Osteocyte (in vitro differentiated cells): ENCODE data around the gene SHISA7. TPM values are rescaled to one million over a fixed set of nuclear protein-coding genes. Genes with fewer than 3 reads are reported as not detected.

Experiments
- DNase-seq: peaks from one replicate; pipeline ENCODE4 v3.0.0; 2021; ENCODE audit warnings: mixed read lengths; ENCODE audit not compliant: unreplicated experiment; ENCODE audit errors: extremely low spot score
- H3K27ac Mint-ChIP-seq: one replicate; pipeline ENCODE4 v1.8.0; 2021; ENCODE audit warnings: mild to moderate bottlenecking, mixed read lengths; ENCODE audit not compliant: unreplicated experiment
- H3K27me3 Mint-ChIP-seq: one replicate; pipeline ENCODE4 v1.8.0; 2021; ENCODE audit warnings: mixed read lengths; ENCODE audit not compliant: unreplicated experiment
- H3K36me3 Mint-ChIP-seq: one replicate; pipeline ENCODE4 v1.8.0; 2021; ENCODE audit warnings: mixed read lengths; ENCODE audit not compliant: unreplicated experiment
- H3K4me1 Mint-ChIP-seq: one replicate; pipeline ENCODE4 v1.8.0; 2021; ENCODE audit warnings: mixed read lengths; ENCODE audit not compliant: unreplicated experiment
- H3K4me3 Mint-ChIP-seq: one replicate; pipeline ENCODE4 v1.8.0; 2021; ENCODE audit warnings: mild to moderate bottlenecking, moderate library complexity, mixed read lengths; ENCODE audit not compliant: unreplicated experiment
- H3K9me3 Mint-ChIP-seq: one replicate; pipeline ENCODE4 v1.8.0; 2021; ENCODE audit warnings: mixed read lengths; ENCODE audit not compliant: unreplicated experiment
- total RNA-seq: library from RNA; stranded (reverse); gene quantifications from 2 replicates; pipeline ENCODE4 v1.2.1, GENCODE V29; 2021
- TF ChIP-seq, protein P1 (sequence below): fragments of 200-600 bp; sonication (generic); IDR thresholded peaks from 2 replicates; pipeline ENCODE4 v1.5.0; 2021; ENCODE audit warnings: antibody characterized with exemption, mild to moderate bottlenecking, moderate library complexity

SHISA7 gene
- total RNA-seq, 1 donor from 2014 or later, result not detected

DNA sequence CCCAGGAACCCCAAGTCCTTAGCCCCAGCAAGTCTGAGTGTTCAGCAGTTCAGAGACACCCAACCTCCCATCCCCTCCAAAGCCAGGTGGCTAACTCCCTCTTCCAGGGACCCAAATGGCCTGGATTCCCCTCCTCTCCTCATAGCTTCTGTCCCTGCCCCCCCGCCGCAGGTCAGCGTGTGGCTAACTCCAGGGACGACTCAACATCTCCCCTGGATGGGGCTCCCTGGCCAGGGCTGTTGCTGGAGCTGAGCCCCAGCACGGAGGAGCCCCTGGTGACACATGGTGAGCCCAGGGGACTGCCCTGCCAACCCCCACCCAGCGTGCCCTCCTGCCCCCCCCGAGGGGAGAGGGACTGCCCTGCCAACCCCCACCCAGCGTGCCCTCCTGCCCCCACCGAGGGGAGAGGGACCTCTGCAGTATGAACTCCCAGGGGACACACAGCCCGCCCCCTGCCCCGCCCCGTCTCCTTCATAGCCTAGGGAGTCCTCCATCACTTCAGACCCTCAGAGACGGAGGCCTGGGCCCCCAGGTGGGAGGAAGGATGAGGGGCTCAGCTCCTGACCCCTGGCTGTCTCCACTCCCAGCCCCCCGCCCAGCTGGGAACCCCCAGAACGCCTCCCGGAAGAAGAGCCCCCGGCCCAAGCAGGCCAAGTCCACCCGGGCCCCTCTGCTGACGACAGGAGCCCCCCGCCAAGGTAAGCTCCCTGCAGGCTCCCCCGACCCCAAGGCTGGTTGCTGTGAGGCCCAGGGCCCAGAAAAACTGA lies 46.8 kb upstream of the SHISA7 start:
- H3K27ac Mint-ChIP-seq, result no peak overlapping the region
- H3K9me3 Mint-ChIP-seq, result no peaks in the 10 kb centered on the region
- no peak for DNase-seq

DNA sequence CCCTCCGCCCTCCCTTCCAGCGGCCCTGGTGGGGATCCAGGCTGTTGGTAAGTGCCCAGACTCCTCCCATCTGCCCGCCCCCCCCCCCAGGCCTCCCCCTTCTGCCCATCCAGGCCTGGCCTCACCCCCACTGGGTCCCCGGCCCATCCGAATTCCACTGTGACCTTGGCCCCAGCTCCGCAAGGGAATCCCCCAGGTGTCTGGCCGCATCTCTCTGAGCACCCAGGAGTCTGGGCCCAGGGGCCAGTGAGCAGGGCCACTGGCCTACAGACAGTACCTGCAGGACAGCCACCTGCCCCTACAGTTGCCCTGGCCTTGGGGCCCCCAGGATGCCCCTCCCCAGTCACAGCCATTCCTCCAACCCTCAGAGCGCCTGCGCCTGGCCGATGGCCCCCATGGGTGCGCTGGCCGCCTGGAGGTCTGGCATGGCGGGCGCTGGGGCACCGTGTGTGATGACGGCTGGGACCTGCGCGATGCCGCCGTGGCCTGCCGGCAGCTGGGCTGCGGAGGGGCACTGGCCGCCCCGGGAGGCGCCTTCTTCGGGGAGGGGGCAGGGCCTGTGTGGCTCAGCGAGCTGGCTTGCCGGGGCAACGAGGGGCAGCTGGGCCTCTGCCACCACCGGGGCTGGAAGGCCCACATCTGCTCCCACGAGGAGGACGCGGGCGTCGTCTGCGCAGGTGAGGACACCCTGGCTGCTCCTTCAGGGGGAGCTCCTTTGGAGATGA lies 46.0 kb upstream of the SHISA7 start:
- Mint-ChIP-seq H3K27ac (no peak overlapping the region), H3K27me3 (no peaks in the 10 kb centered on the region), H3K36me3 (no peaks in the 10 kb centered on the region), H3K4me1 (peaks cover 43% of the 10 kb centered on the region), H3K4me3 (no peak overlapping the region), H3K9me3 (no peaks in the 10 kb centered on the region)
- no peak for DNase-seq
- TF ChIP-seq, protein P1, sequence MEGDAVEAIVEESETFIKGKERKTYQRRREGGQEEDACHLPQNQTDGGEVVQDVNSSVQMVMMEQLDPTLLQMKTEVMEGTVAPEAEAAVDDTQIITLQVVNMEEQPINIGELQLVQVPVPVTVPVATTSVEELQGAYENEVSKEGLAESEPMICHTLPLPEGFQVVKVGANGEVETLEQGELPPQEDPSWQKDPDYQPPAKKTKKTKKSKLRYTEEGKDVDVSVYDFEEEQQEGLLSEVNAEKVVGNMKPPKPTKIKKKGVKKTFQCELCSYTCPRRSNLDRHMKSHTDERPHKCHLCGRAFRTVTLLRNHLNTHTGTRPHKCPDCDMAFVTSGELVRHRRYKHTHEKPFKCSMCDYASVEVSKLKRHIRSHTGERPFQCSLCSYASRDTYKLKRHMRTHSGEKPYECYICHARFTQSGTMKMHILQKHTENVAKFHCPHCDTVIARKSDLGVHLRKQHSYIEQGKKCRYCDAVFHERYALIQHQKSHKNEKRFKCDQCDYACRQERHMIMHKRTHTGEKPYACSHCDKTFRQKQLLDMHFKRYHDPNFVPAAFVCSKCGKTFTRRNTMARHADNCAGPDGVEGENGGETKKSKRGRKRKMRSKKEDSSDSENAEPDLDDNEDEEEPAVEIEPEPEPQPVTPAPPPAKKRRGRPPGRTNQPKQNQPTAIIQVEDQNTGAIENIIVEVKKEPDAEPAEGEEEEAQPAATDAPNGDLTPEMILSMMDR, result no peak

More for the DNA sequence above, 46.8 kb upstream of the SHISA7 start:
- no peak overlapping the region for H3K4me3 Mint-ChIP-seq
- no peaks in the 10 kb centered on the region for H3K27me3 Mint-ChIP-seq
- H3K36me3 Mint-ChIP-seq, result no peaks in the 10 kb centered on the region
- TF ChIP-seq, protein P1, result no peak
- H3K4me1 Mint-ChIP-seq, result peaks cover 46% of the 10 kb centered on the region

DNA sequence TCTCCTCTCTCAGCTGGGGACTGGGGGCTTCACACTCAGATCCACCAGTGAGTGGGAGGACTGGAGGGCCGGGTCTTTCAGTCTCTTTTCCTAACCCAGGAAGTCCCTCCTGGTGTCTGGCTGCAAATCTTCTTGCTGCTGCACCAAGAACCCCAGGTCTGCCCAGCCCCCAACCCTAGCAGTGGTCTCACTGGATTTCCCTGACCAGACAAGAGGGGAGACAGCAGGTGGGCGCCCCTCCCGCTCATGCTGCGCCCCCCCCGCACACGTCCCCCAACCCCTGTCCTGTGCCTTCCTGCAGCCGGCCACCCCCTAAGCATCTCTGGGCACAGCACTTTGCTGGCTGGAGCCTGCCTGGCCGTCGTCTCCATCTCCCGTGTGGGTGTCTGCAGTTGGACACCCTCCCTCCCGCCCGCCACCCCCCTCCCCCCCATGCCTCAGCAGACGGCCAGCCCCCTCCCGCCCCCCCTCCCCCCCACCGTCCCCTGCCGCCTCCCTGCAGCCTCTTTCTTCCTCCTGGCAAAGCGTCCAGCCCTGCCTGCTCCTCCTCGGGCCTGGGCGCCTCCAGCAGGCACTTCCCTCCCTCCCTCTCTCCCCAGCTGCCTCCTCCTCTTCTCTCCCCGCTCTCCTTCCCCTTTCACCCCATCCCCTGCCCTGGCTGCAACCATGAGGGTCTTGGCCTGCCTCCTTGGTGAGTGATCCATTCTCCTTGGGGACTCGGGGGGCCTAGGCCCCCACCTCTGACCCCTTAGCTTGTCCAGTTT lies 45.0 kb upstream of the SHISA7 start, which contains the start of gene SSC5D:
Gene SSC5D, plus strand, starts transcription at position 513 of the 764 bp plus-strand sequence. Its CDS starts 154 bp downstream, at position 667.
- Mint-ChIP-seq H3K36me3 (no peaks in the 10 kb centered on the region), H3K4me1 (peaks cover 38% of the 10 kb centered on the region), H3K27ac (peak within 1 kb of the TSS; percentile 99), H3K9me3 (no peaks in the 10 kb centered on the region), H3K27me3 (no peaks in the 10 kb centered on the region), H3K4me3 (peak within 1 kb of the TSS; percentile 68)
- TF ChIP-seq, protein P1, result no peak
- no peak for DNase-seq

DNA sequence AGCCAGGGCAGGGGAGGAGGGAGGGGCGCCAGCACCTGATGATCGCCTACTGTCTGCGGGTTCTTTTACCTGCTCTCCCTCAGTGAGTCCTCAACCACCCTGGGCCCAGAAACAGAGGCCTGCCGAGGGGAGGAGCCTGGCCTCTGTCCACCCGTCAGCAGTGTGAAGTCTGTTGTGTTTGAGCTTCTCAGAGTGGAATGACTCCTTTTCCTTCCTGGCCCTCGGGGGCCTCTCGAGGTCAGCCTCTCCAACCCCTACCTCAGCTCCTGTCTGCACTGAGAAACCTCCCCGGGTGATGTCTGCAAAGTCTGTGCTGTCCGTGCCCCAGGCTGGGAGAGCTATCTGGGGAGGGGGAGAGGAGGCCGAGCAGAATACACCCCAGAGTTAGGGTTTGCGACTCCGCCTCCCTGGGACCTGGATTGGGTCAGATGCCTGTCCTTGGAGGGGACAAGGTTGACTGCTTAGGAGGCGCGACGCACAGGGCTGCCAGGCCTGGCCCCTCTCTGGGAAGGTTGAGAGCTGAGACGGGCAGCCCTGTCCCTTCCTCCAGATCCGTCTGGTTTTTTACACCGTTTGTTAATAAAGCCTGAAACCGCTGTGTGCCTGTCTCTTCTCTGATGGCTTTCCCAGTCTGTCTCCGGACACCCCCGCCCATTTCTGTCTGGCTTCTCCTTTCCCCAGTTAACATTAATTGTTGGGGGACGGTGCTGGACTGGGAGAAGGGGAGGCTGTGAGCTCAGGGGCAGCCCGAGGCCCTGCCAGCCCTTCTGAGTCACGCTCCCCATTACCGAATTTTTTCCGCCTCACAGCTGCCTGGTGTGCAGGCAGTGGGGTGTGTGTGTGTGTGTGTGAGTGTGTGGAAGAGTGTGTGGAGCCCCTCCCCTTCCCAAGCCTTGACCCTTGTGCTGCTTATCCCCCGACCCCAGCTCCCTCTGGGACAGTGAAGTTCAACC lies 44.1 kb upstream of the SHISA7 start:
- Mint-ChIP-seq H3K9me3 (no peaks in the 10 kb centered on the region), H3K4me1 (peaks cover 34% of the 10 kb centered on the region), H3K27ac (peak overlapping the region; percentile 99), H3K36me3 (no peaks in the 10 kb centered on the region), H3K4me3 (peak overlapping the region; percentile 68), H3K27me3 (no peaks in the 10 kb centered on the region)
- peak; percentile 91 for DNase-seq
- TF ChIP-seq, protein P1, result no peak
